GM19023 (cell line): ENCODE data around the gene PALMD.

Experiments
- ATAC-seq: cut with Tn5 transposase; IDR thresholded peaks from one replicate; pipeline ENCODE4 v1.9.1; 2021; ENCODE audit warnings: mild to moderate bottlenecking, moderate library complexity; ENCODE audit not compliant: unreplicated experiment

Gene PALMD

DNA sequence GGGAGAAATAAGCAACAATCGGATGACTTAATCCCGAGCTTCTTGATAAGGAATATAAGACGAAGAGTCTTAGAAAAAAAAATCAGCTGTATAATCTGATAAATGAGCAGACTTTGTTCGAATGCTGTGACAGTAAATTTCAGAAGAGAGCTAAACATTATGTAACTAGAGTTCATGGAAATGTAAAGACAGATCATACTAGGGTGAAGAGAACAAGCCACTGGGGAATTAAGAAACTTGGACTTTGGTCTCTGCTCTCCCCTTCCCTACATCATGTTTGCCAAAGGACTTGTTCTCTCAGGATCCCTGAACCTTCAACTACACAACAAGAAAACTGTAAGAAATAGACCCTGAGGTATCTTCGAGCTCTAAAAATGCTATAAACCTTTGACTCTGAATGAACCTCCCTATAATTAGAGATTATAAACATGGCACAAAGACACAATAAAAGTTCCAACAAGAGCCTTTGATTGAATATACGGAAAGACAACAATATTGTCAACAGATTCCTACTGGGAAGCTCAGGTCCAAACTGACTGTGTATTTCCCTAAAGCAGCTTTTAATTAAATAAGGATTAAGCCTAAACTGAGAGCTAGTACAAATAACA, 93.0 kb downstream of the PALMD start:
- no peak for ATAC-seq

DNA sequence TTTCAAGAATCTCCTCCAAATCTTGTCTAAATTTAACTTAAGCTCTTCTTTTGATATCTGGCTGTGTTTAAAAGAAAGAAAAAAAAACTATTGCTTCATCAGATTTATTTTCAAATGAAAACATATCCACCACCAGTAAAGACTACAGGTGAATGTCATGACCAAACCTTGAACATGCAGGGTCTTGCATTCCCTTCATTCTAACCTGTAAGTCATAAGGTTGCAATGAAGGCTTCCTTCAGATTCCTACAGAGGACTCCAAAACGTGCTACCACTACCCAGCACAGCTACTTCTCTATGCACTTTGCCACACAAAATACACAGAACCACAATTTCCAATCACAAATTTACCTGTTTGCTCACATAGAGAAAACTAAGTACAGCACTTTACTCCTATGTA, 94.2 kb downstream of the PALMD start:
- ATAC-seq, result no peak
